ENCODE results near the gene OR8D4. TPM values are rescaled to one million over a fixed set of nuclear protein-coding genes. Genes with fewer than 3 reads are reported as not detected.

OR8D4 gene
- total and polyA plus RNA-seq, 3 donors from 2014 or later = 5.6 to 11.7 TPM; not detected in 1

- H3K36me3 ChIP-seq (ENCODE audit: low read depth, missing control alignments) = no peaks in the 10 kb centered on the region
- no peaks in the 10 kb centered on the region for H3K27me3 ChIP-seq
- TF ChIP-seq POLR2A (IDR thresholded peaks at IDR 0.05) = no peak
- TF ChIP-seq, protein P1, sequence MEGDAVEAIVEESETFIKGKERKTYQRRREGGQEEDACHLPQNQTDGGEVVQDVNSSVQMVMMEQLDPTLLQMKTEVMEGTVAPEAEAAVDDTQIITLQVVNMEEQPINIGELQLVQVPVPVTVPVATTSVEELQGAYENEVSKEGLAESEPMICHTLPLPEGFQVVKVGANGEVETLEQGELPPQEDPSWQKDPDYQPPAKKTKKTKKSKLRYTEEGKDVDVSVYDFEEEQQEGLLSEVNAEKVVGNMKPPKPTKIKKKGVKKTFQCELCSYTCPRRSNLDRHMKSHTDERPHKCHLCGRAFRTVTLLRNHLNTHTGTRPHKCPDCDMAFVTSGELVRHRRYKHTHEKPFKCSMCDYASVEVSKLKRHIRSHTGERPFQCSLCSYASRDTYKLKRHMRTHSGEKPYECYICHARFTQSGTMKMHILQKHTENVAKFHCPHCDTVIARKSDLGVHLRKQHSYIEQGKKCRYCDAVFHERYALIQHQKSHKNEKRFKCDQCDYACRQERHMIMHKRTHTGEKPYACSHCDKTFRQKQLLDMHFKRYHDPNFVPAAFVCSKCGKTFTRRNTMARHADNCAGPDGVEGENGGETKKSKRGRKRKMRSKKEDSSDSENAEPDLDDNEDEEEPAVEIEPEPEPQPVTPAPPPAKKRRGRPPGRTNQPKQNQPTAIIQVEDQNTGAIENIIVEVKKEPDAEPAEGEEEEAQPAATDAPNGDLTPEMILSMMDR (IDR thresholded peaks at IDR 0.05) = no peak
- no peak for DNase-seq
- H3K9me3 ChIP-seq = no peaks in the 10 kb centered on the region
- intact Hi-C loops (cut with DNase I; ENCODE audit: low total_unique reads) = no loop called here
- peaks cover 7% of the 10 kb centered on the region for H3K4me1 ChIP-seq
- no peak overlapping the region for H3K27ac ChIP-seq
- 85 to 95% methylated on average over 4 of the region's 4 CpGs for WGBS, 2 donors
- H3K4me3 ChIP-seq = no peak overlapping the region
Measured at GRCh38 chr11:123942413-123942812, 40.4 kb downstream of the OR8D4 start.

DNA sequence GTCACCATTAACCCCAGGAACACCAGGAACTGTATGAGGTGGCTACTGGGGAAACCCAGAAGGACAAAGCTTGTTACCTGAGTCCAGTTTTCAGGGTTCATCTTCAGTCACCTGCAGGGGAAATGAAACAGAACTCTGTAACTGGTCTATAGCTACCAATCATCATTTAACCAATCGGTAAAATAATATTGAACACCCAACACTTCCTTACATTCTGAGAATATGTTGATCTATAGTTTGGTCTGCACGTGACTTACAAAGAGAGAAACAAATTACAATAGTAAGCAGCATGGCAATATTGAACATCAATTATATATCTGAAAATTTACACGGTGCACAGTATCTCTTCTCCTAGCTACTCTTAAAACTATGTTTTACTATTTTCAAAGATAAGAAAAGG lies 41.8 kb downstream of the OR8D4 start, which contains the start of gene OR6T1:
TSS of gene OR6T1 (minus strand) at position 101 of the 400 bp plus-strand sequence. CDS start at position 101, 0 bp downstream.
- no peaks in the 10 kb centered on the region for H3K36me3 ChIP-seq (ENCODE audit: low read depth, missing control alignments)
- TF ChIP-seq, protein P1 (IDR thresholded peaks at IDR 0.05) = no peak
- TF ChIP-seq POLR2A (IDR thresholded peaks at IDR 0.05) = no peak
- H3K4me1 ChIP-seq = peaks cover 7% of the 10 kb centered on the region
- no peaks in the 10 kb centered on the region for H3K9me3 ChIP-seq
- H3K27ac ChIP-seq = peak within 1 kb of the TSS in 1 of 2 donors; percentile 48
- no peaks in the 10 kb centered on the region for H3K27me3 ChIP-seq
- 78 to 83% methylated on average over 3 of the region's 3 CpGs for WGBS, 2 donors
- no peak within 1 kb of the TSS for H3K4me3 ChIP-seq
- intact Hi-C loops (cut with DNase I; ENCODE audit: low total_unique reads) = no loop called here
- no peak for DNase-seq

- H3K27ac ChIP-seq = peak overlapping the region in 1 of 2 donors; percentile 48
- no peak for TF ChIP-seq POLR2A (IDR thresholded peaks at IDR 0.05)
- TF ChIP-seq, protein P1 (IDR thresholded peaks at IDR 0.05) = no peak
- no peaks in the 10 kb centered on the region for H3K9me3 ChIP-seq
- DNase-seq = no peak
- intact Hi-C loops (cut with DNase I; ENCODE audit: low total_unique reads) = no loop called here
- H3K27me3 ChIP-seq = no peaks in the 10 kb centered on the region
- no peak overlapping the region for H3K4me3 ChIP-seq
- 26 to 43% methylated on average over 1 of the region's 1 CpG for WGBS, 2 donors
- peaks cover 7% of the 10 kb centered on the region for H3K4me1 ChIP-seq
- no peaks in the 10 kb centered on the region for H3K36me3 ChIP-seq (ENCODE audit: low read depth, missing control alignments)
Measured at GRCh38 chr11:123945132-123945531, 43.2 kb downstream of the OR8D4 start.

DNA sequence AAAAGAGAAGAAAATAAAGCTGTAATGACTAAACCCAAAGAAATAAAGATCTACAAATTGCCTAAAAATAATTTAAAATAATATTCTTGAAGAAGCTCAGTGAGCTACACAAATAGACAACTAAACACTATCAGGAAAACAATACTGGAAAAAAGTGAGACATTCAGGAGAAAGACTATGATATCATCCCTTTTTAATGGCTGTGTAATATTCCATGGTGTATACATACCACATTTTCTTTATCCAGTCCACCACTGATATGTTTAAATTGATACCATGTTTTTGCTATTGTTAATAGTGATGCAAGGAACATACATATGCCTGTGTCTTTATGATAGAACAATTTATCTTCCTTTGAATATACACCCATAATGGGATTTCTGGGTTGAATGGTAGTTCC lies 54.8 kb downstream of the OR8D4 start:
- no peak for DNase-seq
- H3K4me3 ChIP-seq = no peak overlapping the region
- no peaks in the 10 kb centered on the region for H3K9me3 ChIP-seq
- no peak overlapping the region for H3K27ac ChIP-seq
- no peaks in the 10 kb centered on the region for H3K4me1 ChIP-seq
- no peaks in the 10 kb centered on the region for H3K36me3 ChIP-seq (ENCODE audit: low read depth, missing control alignments)
- H3K27me3 ChIP-seq = no peaks in the 10 kb centered on the region
- TF ChIP-seq POLR2A (IDR thresholded peaks at IDR 0.05) = no peak
- TF ChIP-seq, protein P1 (IDR thresholded peaks at IDR 0.05) = no peak
- intact Hi-C loops (cut with DNase I; ENCODE audit: low total_unique reads) = no loop called here

Other genes with a start within 250 kb of the OR8D4 start
- 1 to 10 TPM; 3.9 to 5.1 TPM for gene SCN3B, start 247.5 kb upstream of the OR8D4 start, total RNA-seq
- gene SCN3B, start 247.5 kb upstream of the OR8D4 start, polyA plus RNA-seq (ENCODE audit: insufficient read depth, low read depth, low replicate concordance) = 2.4 TPM
- 10 to 100 TPM; 24.4 to 25.5 TPM for gene ZNF202, start 160.5 kb upstream of the OR8D4 start, total RNA-seq
- 30.7 TPM for gene ZNF202, start 160.5 kb upstream of the OR8D4 start, polyA plus RNA-seq (ENCODE audit: insufficient read depth, low read depth, low replicate concordance)
- gene OR6X1, start 147.6 kb upstream of the OR8D4 start, total RNA-seq = not detected
- not detected for gene OR6X1, start 147.6 kb upstream of the OR8D4 start, polyA plus RNA-seq (ENCODE audit: insufficient read depth, low read depth, low replicate concordance)
- not detected for gene OR6M1, start 95.8 kb upstream of the OR8D4 start, total RNA-seq
- not detected for gene OR6M1, start 95.8 kb upstream of the OR8D4 start, polyA plus RNA-seq (ENCODE audit: insufficient read depth, low read depth, low replicate concordance)
- gene TMEM225, start 16.5 kb upstream of the OR8D4 start, total RNA-seq = 1 to 10 TPM; 6.1 to 10.0 TPM
- 49.1 TPM for gene TMEM225, start 16.5 kb upstream of the OR8D4 start, polyA plus RNA-seq (ENCODE audit: insufficient read depth, low read depth, low replicate concordance)
- gene OR4D5, start 37.5 kb downstream of the OR8D4 start, total RNA-seq = 1 to 10 TPM; 4.0 to 5.5 TPM
- not detected for gene OR4D5, start 37.5 kb downstream of the OR8D4 start, polyA plus RNA-seq (ENCODE audit: insufficient read depth, low read depth, low replicate concordance)
- not detected for gene OR6T1, start 41.7 kb downstream of the OR8D4 start, total RNA-seq
- gene OR6T1, start 41.7 kb downstream of the OR8D4 start, polyA plus RNA-seq (ENCODE audit: insufficient read depth, low read depth, low replicate concordance) = 0.71 TPM
- gene OR10S1, start 75.6 kb downstream of the OR8D4 start, total RNA-seq = not detected
- gene OR10S1, start 75.6 kb downstream of the OR8D4 start, polyA plus RNA-seq (ENCODE audit: insufficient read depth, low read depth, low replicate concordance) = not detected
- gene OR10G6, start 93.0 kb downstream of the OR8D4 start, total RNA-seq = not detected
- not detected for gene OR10G6, start 93.0 kb downstream of the OR8D4 start, polyA plus RNA-seq (ENCODE audit: insufficient read depth, low read depth, low replicate concordance)
- 1 to 10 TPM; 4.1 to 4.6 TPM for gene OR10G4, start 110.8 kb downstream of the OR8D4 start, total RNA-seq
- 0.15 TPM for gene OR10G4, start 110.8 kb downstream of the OR8D4 start, polyA plus RNA-seq (ENCODE audit: insufficient read depth, low read depth, low replicate concordance)
- gene OR10G9, start 120.8 kb downstream of the OR8D4 start, total RNA-seq = 1 to 10 TPM; 1.9 to 2.4 TPM
- gene OR10G9, start 120.8 kb downstream of the OR8D4 start, polyA plus RNA-seq (ENCODE audit: insufficient read depth, low read depth, low replicate concordance) = not detected
- 1 to 10 TPM; 1.7 to 5.8 TPM for gene OR10G8, start 124.6 kb downstream of the OR8D4 start, total RNA-seq
- not detected for gene OR10G8, start 124.6 kb downstream of the OR8D4 start, polyA plus RNA-seq (ENCODE audit: insufficient read depth, low read depth, low replicate concordance)
- gene OR10G7, start 139.2 kb downstream of the OR8D4 start, total RNA-seq = not detected
- gene OR10G7, start 139.2 kb downstream of the OR8D4 start, polyA plus RNA-seq (ENCODE audit: insufficient read depth, low read depth, low replicate concordance) = not detected
- gene VWA5A, start 213.3 kb downstream of the OR8D4 start, total RNA-seq = 10 to 100 TPM; 26.6 to 31.3 TPM
- 28.3 TPM for gene VWA5A, start 213.3 kb downstream of the OR8D4 start, polyA plus RNA-seq (ENCODE audit: insufficient read depth, low read depth, low replicate concordance)